G401.6 (cell line): Measurements from ENCODE around the gene SMAP2.

Experiments
- FAIRE-seq: peaks from 2 replicates; lab custom pipeline; 2012; peaks lifted over from hg19 to GRCh38; lab: Jason Lieb, UNC

SMAP2 gene

DNA sequence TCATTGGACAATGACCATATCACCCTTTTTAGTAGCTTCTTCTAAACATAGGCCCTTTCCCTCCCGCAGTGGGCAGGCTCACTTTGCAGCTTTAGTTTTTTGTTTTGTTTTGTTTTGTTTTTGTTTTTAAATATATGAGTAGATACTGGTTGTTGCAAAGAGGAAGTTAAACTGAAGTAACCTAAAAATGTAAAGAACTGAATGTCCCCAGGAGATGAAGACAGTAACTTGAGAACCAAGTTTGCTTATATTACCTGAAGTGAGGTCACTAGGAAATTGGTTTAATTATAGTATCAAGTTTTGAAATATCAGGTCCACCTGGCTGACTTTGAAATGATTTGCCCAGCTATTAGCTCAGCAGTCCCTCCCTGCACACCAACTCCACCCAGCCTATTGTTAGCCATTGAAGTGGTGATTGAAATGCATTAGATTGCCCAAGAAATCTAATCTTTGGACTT lies 18.2 kb downstream of the SMAP2 start:
- no peak for FAIRE-seq

- no peak for FAIRE-seq
Observed at GRCh38 chr1:40392221-40392620, 18.7 kb downstream of the SMAP2 start.

- FAIRE-seq = no peak
Observed at GRCh38 chr1:40393173-40393572, 19.6 kb downstream of the SMAP2 start.

- FAIRE-seq = no peak
Observed at GRCh38 chr1:40394491-40395172, 21.1 kb downstream of the SMAP2 start.

- no peak for FAIRE-seq
Observed at GRCh38 chr1:40395190-40396175, 22.0 kb downstream of the SMAP2 start.

DNA sequence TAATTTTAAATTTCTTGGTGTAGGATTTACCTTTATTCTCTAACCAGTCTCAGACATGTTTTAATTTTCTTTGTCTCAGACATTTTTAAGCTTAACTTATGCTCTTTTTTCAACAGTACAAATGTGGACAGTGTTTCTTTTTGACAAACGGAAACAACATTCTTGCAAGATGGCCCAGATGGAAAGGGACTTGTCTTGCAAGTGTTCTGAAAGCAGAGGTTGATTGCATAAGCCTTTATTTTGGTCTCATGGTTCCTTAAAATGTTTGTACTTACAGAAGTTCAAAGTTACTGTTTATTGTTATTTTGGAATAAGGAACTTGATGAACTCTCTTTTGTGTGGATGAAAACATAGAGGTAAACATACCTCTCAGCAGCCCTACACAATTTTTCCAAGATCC lies 22.9 kb downstream of the SMAP2 start:
- FAIRE-seq = no peak

DNA sequence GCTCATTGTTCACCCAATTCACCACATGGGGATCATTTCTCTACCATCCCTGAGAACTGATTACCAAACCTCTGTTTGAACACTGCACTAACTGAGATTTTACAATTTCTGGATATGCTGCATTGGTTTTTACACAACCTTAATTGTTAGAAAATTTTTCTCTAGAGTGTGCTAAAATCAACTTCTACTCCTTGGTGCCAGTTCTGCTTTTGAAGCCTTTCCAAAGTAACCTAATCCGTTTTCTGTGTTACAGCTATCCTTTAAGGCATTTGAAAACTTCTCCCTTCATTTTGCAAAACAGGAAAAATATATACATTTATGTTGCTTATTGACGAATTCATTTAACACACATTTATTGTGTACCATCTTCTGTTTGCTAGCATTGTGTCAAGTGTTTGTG lies 23.7 kb downstream of the SMAP2 start:
- FAIRE-seq = no peak

DNA sequence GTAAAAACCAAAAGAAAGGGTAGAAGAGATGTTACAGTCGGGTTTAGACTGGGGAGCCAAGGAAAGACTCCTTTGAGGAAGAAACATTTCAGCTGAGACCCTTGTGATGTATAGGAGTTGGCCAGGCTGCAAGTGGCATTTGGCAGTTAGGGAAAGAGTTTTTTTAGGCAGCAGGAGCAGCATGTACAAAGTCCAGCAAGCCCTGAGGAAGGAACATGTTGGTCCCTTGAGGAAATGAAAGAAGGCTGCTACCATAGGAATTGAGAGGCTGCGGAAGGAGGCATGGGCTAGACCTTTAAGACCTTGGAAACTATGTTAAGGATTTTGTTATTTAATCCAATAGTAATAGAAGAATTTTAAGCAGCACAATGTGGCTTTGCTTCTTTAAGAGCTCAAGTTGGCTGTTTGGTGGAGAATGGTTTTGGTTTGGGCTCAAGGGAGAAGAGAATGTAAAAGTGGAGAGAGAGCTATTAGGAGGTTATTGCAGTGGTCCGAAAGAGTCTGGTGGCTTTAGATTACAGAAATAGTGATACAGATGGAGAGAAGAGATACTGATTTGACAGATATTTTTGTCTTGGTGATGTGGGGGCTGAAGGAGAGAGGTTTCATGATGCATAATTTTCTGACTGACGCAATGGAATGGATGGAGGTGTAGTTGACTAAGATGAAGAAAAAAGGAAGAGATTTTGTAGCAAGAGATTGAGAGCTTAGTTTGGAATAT lies 26.6 kb downstream of the SMAP2 start:
- no peak for FAIRE-seq

- FAIRE-seq = no peak
Observed at GRCh38 chr1:40401473-40402201, 28.1 kb downstream of the SMAP2 start.

- FAIRE-seq = peak; percentile 93
Observed at GRCh38 chr1:40404670-40405462, 31.3 kb downstream of the SMAP2 start.

DNA sequence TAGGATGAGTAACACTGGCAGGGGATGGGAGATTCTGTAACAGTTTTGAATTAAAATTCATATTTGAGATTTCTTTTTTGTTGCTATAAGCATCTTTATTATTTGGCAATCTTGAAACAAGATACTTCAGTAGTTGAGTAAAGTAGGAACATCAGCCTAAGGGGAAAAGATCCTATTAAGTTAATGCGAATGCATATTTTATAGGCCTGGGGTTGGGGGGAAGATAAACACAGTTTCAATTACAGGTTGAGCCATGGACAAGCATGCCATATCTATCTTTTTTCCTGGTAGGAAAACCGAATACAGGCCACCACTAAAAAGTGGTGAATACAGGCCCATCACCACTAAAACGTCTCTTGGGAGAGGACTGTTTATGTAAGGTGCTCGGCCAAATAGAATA lies 32.3 kb downstream of the SMAP2 start:
- no peak for FAIRE-seq

DNA sequence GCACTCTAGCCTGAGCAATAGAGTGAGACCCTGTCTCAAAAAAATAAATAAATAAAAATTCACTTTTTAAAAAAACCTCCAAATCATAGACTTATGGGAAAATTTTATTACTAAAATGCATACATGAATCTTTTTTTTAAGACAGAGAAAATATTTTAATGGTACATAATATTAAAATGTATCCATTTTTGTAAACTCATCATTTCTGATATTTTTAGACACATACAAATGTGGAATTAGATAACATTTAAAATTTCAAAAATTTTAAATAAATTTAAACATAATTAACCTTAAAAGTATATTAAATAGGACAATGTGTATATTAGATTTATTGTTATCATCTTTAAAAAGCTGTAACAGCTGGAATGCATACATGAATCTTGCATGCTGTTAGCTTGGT lies 33.9 kb downstream of the SMAP2 start:
- peak; percentile 89 for FAIRE-seq

DNA sequence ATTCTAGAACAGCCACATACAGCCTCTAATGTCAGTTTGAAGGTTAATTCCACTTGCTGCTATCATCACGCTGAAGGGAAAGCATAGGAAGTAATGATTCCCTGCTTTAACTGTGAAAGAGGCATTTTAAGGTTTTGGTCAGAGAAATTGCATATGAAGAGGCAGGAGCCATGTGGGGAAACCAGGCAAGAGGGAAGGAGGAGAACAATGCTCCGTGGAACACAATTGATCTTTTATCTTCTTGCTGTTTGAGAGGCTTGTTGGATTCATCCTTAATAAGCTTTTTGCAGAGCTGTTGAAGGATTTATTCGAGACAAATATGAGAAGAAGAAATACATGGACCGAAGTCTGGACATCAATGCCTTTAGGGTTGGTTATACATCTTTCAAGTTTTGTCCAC lies 35.9 kb downstream of the SMAP2 start:
- FAIRE-seq = no peak

- no peak for FAIRE-seq
Observed at GRCh38 chr1:40411294-40411693, 37.8 kb downstream of the SMAP2 start.

DNA sequence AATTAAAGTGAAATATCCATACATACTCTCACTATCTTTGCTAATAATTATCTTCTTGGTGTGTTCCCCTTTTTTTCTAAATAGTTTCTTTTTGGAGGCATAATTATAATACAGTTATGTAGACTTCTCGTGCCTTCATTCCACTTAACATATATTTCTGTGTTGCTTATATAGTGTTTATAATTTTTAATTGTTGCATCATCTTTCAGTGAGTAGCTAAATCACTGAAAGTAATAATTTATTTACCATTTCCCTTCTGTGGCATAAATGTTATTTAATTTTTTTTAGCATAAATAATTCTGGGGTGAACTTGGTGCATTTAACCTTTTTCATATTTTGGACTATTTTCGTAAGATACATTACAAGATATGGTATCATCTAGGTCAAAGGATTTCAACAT lies 38.3 kb downstream of the SMAP2 start:
- FAIRE-seq = no peak

- FAIRE-seq = no peak
Observed at GRCh38 chr1:40413527-40414252, 40.2 kb downstream of the SMAP2 start.

- no peak for FAIRE-seq
Observed at GRCh38 chr1:40414331-40414730, 40.8 kb downstream of the SMAP2 start.

- FAIRE-seq = no peak
Observed at GRCh38 chr1:40416709-40417108, 43.2 kb downstream of the SMAP2 start.

GRCh38 chr1:40421431-40422384 lies 48.2 kb downstream of the SMAP2 start:
- FAIRE-seq = no peak
